Neural cell (in vitro differentiated cells): ENCODE results near the gene MYADML2. TPM values are rescaled to one million over a fixed set of nuclear protein-coding genes. Genes with fewer than 3 reads are reported as not detected.

Experiments used
- H2AFZ ChIP-seq: fragments of 200-600, 300-800 bp; sonication (generic), shearing (Covaris generic); 2 replicates; pipeline ENCODE4 v1.6.0; 2014; ENCODE audit warnings: low read depth, mild to moderate bottlenecking, antibody characterized with exemption, low read length, moderate library complexity
- H3F3A ChIP-seq: fragments of 200-600 bp; shearing (Covaris generic); 2 replicates; pipeline ENCODE4 v1.6.1; 2016; ENCODE audit warnings: mild to moderate bottlenecking, moderate library complexity, mixed read lengths, antibody characterized with exemption, low read length; ENCODE audit not compliant: insufficient read depth, poor library complexity, severe bottlenecking
- H3K27ac ChIP-seq: fragments of 200-600, 300-800 bp; sonication (generic), shearing (Covaris generic); 2 replicates; pipeline ENCODE4 v1.5.1; 2014; ENCODE audit warnings: mild to moderate bottlenecking, low read length, moderate library complexity
- H3K27me3 ChIP-seq: fragments of 300-800, 200-600 bp; sonication (generic), shearing (Covaris generic); 2 replicates; pipeline ENCODE4 v1.6.0; 2014; ENCODE audit warnings: mild to moderate bottlenecking, low read depth, low read length, moderate library complexity; ENCODE audit not compliant: insufficient read depth
- H3K36me3 ChIP-seq: fragments of 300-800, 200-600 bp; sonication (generic), shearing (Covaris generic); 2 replicates; pipeline ENCODE4 v1.5.1; 2014; ENCODE audit warnings: mild to moderate bottlenecking, antibody characterized with exemption, low read length, moderate library complexity; ENCODE audit not compliant: insufficient read depth
- H3K4me2 ChIP-seq: fragments of 300-800, 200-600 bp; sonication (generic), shearing (Covaris generic); 2 replicates; pipeline ENCODE4 v1.6.0; 2014; ENCODE audit warnings: mild to moderate bottlenecking, low read length
- H3K4me3 ChIP-seq: fragments of 300-800, 200-600 bp; sonication (generic), shearing (Covaris generic); 2 replicates; pipeline ENCODE4 v1.5.1; 2014; ENCODE audit warnings: mild to moderate bottlenecking, low read length, moderate library complexity
- H3K79me2 ChIP-seq: fragments of 200-600 bp; shearing (Covaris generic); replicated peaks from 2 replicates; pipeline ENCODE4 v1.6.0; 2014; ENCODE audit warnings: mild to moderate bottlenecking, low read length, moderate library complexity; ENCODE audit not compliant: insufficient read depth
- H3K9ac ChIP-seq: fragments of 300-800, 200-600 bp; sonication (generic), shearing (Covaris generic); 2 replicates; pipeline ENCODE4 v1.6.1; 2016; ENCODE audit warnings: mild to moderate bottlenecking, low read length, mixed read lengths
- H3K9me2 ChIP-seq: fragments of 200-600 bp; shearing (Covaris generic); 2 replicates; pipeline ENCODE4 v1.6.1; 2016; ENCODE audit warnings: mild to moderate bottlenecking, low read length, mixed read lengths; ENCODE audit not compliant: insufficient read depth
- H3K9me3 ChIP-seq: fragments of 200-600, 300-800 bp; sonication (generic), shearing (Covaris generic); 2 replicates; pipeline ENCODE4 v1.6.1; 2016; ENCODE audit warnings: mild to moderate bottlenecking, mixed run types, low read length, moderate library complexity, mixed read lengths
- H4K20me1 ChIP-seq: fragments of 200-600 bp; shearing (Covaris generic); 2 replicates; pipeline ENCODE4 v1.6.1; 2016; ENCODE audit warnings: mild to moderate bottlenecking, mixed run types; ENCODE audit not compliant: insufficient read depth
- CTCF ChIP-seq: fragments of 450-650 bp; IDR thresholded peaks from 2 replicates; pipeline ENCODE4 v1.5.1; 2014; ENCODE audit warnings: antibody characterized with exemption, mild to moderate bottlenecking, moderate library complexity; ENCODE audit not compliant: poor library complexity, severe bottlenecking
- EP300 ChIP-seq: fragments of 450-650 bp; conservative IDR thresholded peaks from 2 replicates; pipeline ENCODE4 v1.6.1; 2014; ENCODE audit warnings: antibody characterized with exemption, mild to moderate bottlenecking, moderate library complexity; ENCODE audit not compliant: poor library complexity, severe bottlenecking
- EZH2 ChIP-seq: fragments of 200-600, 300-800 bp; shearing (Covaris generic), sonication (generic); IDR thresholded peaks from 2 replicates; pipeline ENCODE4 v1.6.1; 2014; ENCODE audit warnings: antibody characterized with exemption, low read length, borderline replicate concordance, mild to moderate bottlenecking; ENCODE audit not compliant: insufficient read depth, poor library complexity, severe bottlenecking
- MXI1 ChIP-seq: fragments of 450-650 bp; conservative IDR thresholded peaks from 2 replicates; pipeline ENCODE4 v1.6.1; 2014; ENCODE audit warnings: antibody characterized with exemption, mild to moderate bottlenecking; ENCODE audit not compliant: poor library complexity, severe bottlenecking
- POLR2AphosphoS5 ChIP-seq: IDR thresholded peaks from 2 replicates; pipeline ENCODE4 v1.6.1; 2012
- RAD21 ChIP-seq: fragments of 450-650 bp; conservative IDR thresholded peaks from 2 replicates; pipeline ENCODE4 v1.6.1; 2014; ENCODE audit warnings: antibody characterized with exemption, mild to moderate bottlenecking, moderate library complexity
- REST ChIP-seq: IDR thresholded peaks from 2 replicates; pipeline ENCODE4 v1.6.1; 2012; ENCODE audit warnings: borderline replicate concordance
- SMC3 ChIP-seq: fragments of 450-650 bp; conservative IDR thresholded peaks from 2 replicates; pipeline ENCODE4 v1.6.1; 2014; ENCODE audit warnings: antibody characterized with exemption, mild to moderate bottlenecking, moderate library complexity; ENCODE audit not compliant: poor library complexity
- TAF1 ChIP-seq: IDR thresholded peaks from 2 replicates; pipeline ENCODE4 v1.6.1; 2012; ENCODE audit warnings: low read depth
- polyA plus RNA-seq: library from polyadenylated mRNA; depleted of rRNA; stranded (reverse); fragments of >200 nt; gene quantifications from 2 replicates; pipeline ENCODE4 v1.2.3, GENCODE V29; 2014

MYADML2 gene
- polyA plus RNA-seq, 1 donor from 2014 or later: 1.1 TPM

GRCh38 chr17:81973432-81973831, 26.4 kb upstream of the MYADML2 start:
- no peak overlapping the region for H3K9ac ChIP-seq
- H3K36me3 ChIP-seq: no peaks in the 10 kb centered on the region
- H3K4me2 ChIP-seq: no peak overlapping the region
- H2AFZ ChIP-seq: no peak overlapping the region
- H3K9me3 ChIP-seq: no peaks in the 10 kb centered on the region
- H3K79me2 ChIP-seq: no peaks in the 10 kb centered on the region
- no peaks in the 10 kb centered on the region for H3F3A ChIP-seq
- H3K9me2 ChIP-seq: no peaks in the 10 kb centered on the region
- no peak for TF ChIP-seq REST
- TF ChIP-seq EZH2: no peak
- no peak for TF ChIP-seq SMC3
- TF ChIP-seq TAF1: no peak
- no peak for TF ChIP-seq EP300
- TF ChIP-seq MXI1: no peak
- no peak for TF ChIP-seq CTCF
- TF ChIP-seq POLR2AphosphoS5: no peak
- no peak for TF ChIP-seq RAD21
- H4K20me1 ChIP-seq: no peaks in the 10 kb centered on the region
- H3K27me3 ChIP-seq: no peaks in the 10 kb centered on the region
- no peak overlapping the region for H3K4me3 ChIP-seq
- H3K27ac ChIP-seq: no peak overlapping the region

GRCh38 chr17:81968850-81969812, 22.1 kb upstream of the MYADML2 start:
- H3K27ac ChIP-seq: no peak overlapping the region
- no peaks in the 10 kb centered on the region for H3K79me2 ChIP-seq

More at GRCh38 chr17:81968850-81969812, 22.1 kb upstream of the MYADML2 start:
- no peak overlapping the region for H3K4me2 ChIP-seq
- H2AFZ ChIP-seq: no peak overlapping the region
- no peak overlapping the region for H3K4me3 ChIP-seq
- no peak overlapping the region for H3K9ac ChIP-seq
- H3K36me3 ChIP-seq: no peaks in the 10 kb centered on the region
- H3K27me3 ChIP-seq: peaks cover 4% of the 10 kb centered on the region
- no peaks in the 10 kb centered on the region for H3F3A ChIP-seq
- no peaks in the 10 kb centered on the region for H4K20me1 ChIP-seq
- no peak for TF ChIP-seq SMC3
- no peak for TF ChIP-seq EZH2
- no peak for TF ChIP-seq EP300
- TF ChIP-seq MXI1: no peak
- no peak for TF ChIP-seq REST
- no peak for TF ChIP-seq CTCF
- no peak for TF ChIP-seq RAD21
- TF ChIP-seq POLR2AphosphoS5: no peak
- no peak for TF ChIP-seq TAF1
- H3K9me3 ChIP-seq: no peaks in the 10 kb centered on the region
- H3K9me2 ChIP-seq: no peaks in the 10 kb centered on the region
